Ovary (tissue), 3 donors: ENCODE data around the gene BACH2.

Experiments used
- CTCF ChIP-seq, 3 donors: fragments of 450-650 bp in 2 of 3; fragments of 200-600 bp in 1 of 3; IDR thresholded peaks; one replicate each; pipeline versions ENCODE4 v1.5.1 to v1.8.0; 2016 to 2022; ENCODE audit warnings: antibody characterized with exemption in 3 of 3, mild to moderate bottlenecking in 1 of 3
- POLR2A ChIP-seq: fragments of 450-650 bp; IDR thresholded peaks from one replicate; pipeline ENCODE4 v1.6.1; 2017; ENCODE audit warnings: antibody characterized with exemption, mild to moderate bottlenecking, moderate library complexity
- donor health status: DM: no; HTN: no; CAD: no.

GRCh38 chr6:90083891-90084290 is 212.8 kb downstream of the BACH2 start:
- TF ChIP-seq CTCF (IDR thresholded peaks at IDR 0.05) (no peak), POLR2A (no peak)
